MCF 10A (cell line): ENCODE measurements around the gene FAM217A. TPM values are rescaled to one million over a fixed set of nuclear protein-coding genes. Genes with fewer than 3 reads are reported as not detected.

ENCODE experiments used
- BruUV-seq: library from RNA; stranded (reverse); fragments of 400-500 nt; replicated peaks from 2 replicates; lab custom pipeline; 2021; lab: Mats Ljungman, UMichigan
- CTCF ChIA-PET: fragments of 300-600 bp; sonication (Branson Sonifier 250); formaldehyde crosslinking; extraction: SDS; loops from one replicate; lab custom pipeline; 2021; ENCODE audit warnings: antibody characterized with exemption, inconsistent platforms; lab: Yijun Ruan, JAX
- POLR2A ChIA-PET: fragments of 300-600, 350-650 bp; sonication (Branson Sonifier 250); formaldehyde crosslinking; extraction: SDS; loops from one replicate; lab custom pipeline; 2020; ENCODE audit warnings: antibody characterized with exemption, inconsistent platforms; lab: Yijun Ruan, JAX
- DNase-seq: peaks from one replicate; pipeline ENCODE4 v3.0.0-alpha.2; 2018; ENCODE audit not compliant: unreplicated experiment
- H3K27ac Mint-ChIP-seq: one replicate; pipeline ENCODE4 v1.8.0; 2022; ENCODE audit warnings: mild to moderate bottlenecking, low read depth, mixed read lengths; ENCODE audit not compliant: unreplicated experiment
- H3K27me3 Mint-ChIP-seq: one replicate; pipeline ENCODE4 v1.8.0; 2022; ENCODE audit warnings: mixed read lengths; ENCODE audit not compliant: insufficient read depth, unreplicated experiment
- H3K36me3 Mint-ChIP-seq: one replicate; pipeline ENCODE4 v1.8.0; 2022; ENCODE audit warnings: mild to moderate bottlenecking, moderate library complexity, mixed read lengths; ENCODE audit not compliant: insufficient read depth, unreplicated experiment
- H3K4me1 Mint-ChIP-seq: one replicate; pipeline ENCODE4 v1.8.0; 2022; ENCODE audit warnings: mixed read lengths; ENCODE audit not compliant: insufficient read depth, unreplicated experiment
- H3K4me3 Mint-ChIP-seq: one replicate; pipeline ENCODE4 v1.8.0; 2022; ENCODE audit warnings: mild to moderate bottlenecking, moderate library complexity, mixed read lengths; ENCODE audit not compliant: unreplicated experiment
- H3K9me3 Mint-ChIP-seq: one replicate; pipeline ENCODE4 v1.8.0; 2022; ENCODE audit warnings: mixed read lengths; ENCODE audit not compliant: unreplicated experiment
- intact Hi-C: fragments of 100-400 bp; cut with micrococcal nuclease; formaldehyde crosslinking; loops from 2 replicates; pipeline ENCODE4 v1.14.1; 2022
- total RNA-seq: library from RNA; stranded (reverse); gene quantifications from 2 replicates; pipeline ENCODE4 v1.2.3, GENCODE V29; 2022
- TF ChIP-seq, protein P1 (sequence below): fragments of 200-600 bp; IDR thresholded peaks from one replicate; pipeline ENCODE4 v1.8.0; 2022; ENCODE audit warnings: antibody characterized with exemption, mild to moderate bottlenecking; ENCODE audit not compliant: unreplicated experiment

FAM217A gene
- total RNA-seq, 1 experiment from 2014 or later, result not detected

DNA sequence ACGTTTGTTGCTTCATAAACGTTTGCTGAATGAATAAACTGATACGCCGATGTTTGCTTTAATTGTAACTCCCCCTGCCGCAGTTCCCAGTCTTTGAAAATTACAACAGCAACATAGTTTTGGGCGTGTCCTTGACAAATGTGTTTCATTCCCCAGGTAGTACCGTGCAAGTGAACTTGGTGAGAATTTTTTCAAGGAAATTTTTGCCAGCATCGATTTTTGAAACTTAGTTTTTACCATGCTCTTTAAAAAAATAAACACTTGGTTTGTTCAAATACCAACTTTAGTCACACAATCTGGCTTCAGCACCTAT is 60.1 kb downstream of the FAM217A start:
- H3K27ac Mint-ChIP-seq, result peak overlapping the region; percentile 97
- H3K4me1 Mint-ChIP-seq, result peaks cover 42% of the 10 kb centered on the region
- peaks cover 24% of the 10 kb centered on the region for H3K36me3 Mint-ChIP-seq
- intact Hi-C loops, result loop anchor here (5.0 kb wide), 1 partner anchor 138 kb away; no protein-coding TSS in a partner anchor
- no TSS peak for BruUV-seq
- ChIA-PET CTCF (interaction anchor here (1.5 kb wide), 1 partner anchor 10 kb away, joined by 10 read pairs; no protein-coding TSS in a partner anchor), POLR2A (interaction anchor here (0.6 to 3.5 kb wide), 20 partner anchors 9 to 1253 kb away, joined by 3 to 24 read pairs (median 4); partner anchors contain the start of genes ECI2 and FAM50B)
- no peaks in the 10 kb centered on the region for H3K9me3 Mint-ChIP-seq
- H3K4me3 Mint-ChIP-seq, result peak overlapping the region; percentile 96
- TF ChIP-seq, protein P1, sequence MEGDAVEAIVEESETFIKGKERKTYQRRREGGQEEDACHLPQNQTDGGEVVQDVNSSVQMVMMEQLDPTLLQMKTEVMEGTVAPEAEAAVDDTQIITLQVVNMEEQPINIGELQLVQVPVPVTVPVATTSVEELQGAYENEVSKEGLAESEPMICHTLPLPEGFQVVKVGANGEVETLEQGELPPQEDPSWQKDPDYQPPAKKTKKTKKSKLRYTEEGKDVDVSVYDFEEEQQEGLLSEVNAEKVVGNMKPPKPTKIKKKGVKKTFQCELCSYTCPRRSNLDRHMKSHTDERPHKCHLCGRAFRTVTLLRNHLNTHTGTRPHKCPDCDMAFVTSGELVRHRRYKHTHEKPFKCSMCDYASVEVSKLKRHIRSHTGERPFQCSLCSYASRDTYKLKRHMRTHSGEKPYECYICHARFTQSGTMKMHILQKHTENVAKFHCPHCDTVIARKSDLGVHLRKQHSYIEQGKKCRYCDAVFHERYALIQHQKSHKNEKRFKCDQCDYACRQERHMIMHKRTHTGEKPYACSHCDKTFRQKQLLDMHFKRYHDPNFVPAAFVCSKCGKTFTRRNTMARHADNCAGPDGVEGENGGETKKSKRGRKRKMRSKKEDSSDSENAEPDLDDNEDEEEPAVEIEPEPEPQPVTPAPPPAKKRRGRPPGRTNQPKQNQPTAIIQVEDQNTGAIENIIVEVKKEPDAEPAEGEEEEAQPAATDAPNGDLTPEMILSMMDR, result no peak
- H3K27me3 Mint-ChIP-seq, result no peaks in the 10 kb centered on the region
- no peak for DNase-seq

Other genes starting within 250 kb of the FAM217A start
- gene FAM50B, start 229.8 kb downstream of the FAM217A start, total RNA-seq, result 4.0 and 4.3 TPM in 2 replicates
- gene ECI2, start 56.4 kb upstream of the FAM217A start, total RNA-seq, result 35.8 and 38.4 TPM in 2 replicates